EL (cell line): ENCODE measurements around the gene INTS6L.
A peak's percentile ranks its signal among the peaks of the same experiment; 100 is the strongest.
"Not testable (repeated sequence)": the region's sequence is repeated elsewhere in the genome, so short reads cannot be mapped to it uniquely, and the experiment has no call there.

ENCODE experiments used
- DNase-seq: peaks from one replicate; pipeline ENCODE4 v3.0.0-alpha.2; 2016

The INTS6L gene

GRCh38 chrX:135528756-135529155 lies 8.3 kb downstream of the INTS6L start:
- DNase-seq: no peak

DNA sequence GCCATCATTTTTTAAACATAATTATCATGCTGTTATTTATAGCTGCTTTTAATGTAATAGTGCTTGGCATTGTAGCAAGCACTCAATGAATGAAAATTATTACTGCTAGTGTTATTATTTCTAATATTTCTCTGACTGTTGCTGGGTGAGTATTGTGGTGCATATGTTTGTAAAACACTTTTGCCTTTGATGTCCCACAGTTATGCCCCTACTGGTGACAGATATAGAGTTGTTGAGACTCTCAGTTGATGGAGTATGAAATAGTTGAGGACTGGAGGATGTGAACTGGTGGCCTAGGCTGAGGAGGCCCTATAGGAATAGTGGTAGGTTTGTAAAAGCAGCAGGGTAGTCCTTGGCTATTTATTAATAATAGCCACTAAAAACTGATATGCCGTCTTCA lies 9.6 kb downstream of the INTS6L start:
- no peak for DNase-seq

DNA sequence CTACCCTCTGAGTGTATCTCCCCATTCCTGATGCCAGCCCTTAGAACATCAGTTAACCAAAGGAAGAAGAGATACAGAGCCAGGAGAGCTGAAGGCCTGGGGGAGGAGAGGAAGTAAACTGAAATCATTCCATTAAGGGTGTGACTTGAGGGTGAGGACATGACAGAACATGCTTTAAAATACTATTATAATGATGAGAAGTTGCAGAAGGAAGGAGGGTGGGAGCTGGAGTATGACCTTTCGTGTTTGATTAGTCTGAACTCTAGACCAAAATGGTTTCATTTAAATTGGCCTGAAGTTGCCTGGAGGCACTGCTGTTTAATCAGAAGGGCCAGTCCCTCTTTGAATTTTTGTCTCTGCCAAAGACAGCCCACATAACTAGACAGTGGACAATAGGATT lies 11.4 kb downstream of the INTS6L start:
- peak; percentile 2 for DNase-seq

- no peak for DNase-seq
These were observed 14.8 kb downstream of the INTS6L start for GRCh38 chrX:135535077-135535940.

DNA sequence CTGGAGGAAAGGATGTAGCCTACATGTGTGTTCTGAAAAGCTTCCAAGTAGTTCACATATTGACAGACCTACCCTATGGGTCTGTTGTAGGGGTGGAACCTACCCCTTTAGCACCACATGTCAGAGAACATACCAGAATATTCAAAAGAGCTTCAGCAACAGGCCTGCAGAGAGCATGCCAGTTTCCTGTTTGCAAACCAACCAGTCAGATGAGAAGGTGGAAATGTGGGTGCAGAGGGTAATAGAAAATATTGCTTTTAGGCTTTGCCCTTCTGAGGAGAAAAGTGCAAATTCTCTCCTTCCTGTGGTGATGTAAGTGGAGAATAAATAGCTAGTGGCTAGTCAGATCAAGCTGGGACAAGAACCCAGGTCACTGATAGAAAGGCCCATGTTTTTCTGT lies 16.4 kb downstream of the INTS6L start:
- DNase-seq: no peak

DNA sequence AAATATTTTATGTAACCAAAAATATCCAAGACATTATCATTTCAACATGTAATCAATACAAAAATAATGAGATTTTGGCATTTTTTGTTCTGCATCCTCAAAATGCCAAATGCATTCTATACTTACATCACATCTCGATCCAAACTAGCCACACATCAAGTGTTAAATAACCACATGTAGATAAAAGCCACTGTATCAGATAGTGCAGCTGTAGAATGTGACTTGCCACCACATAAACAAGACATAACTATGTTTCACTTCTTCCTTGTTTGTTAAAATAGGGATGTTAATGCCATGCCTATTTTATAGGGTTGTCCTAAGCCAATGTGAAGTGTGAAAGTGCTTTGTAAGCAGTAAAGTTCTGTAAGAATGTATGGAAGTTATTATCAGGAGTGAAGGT lies 20.9 kb downstream of the INTS6L start:
- no peak for DNase-seq

- no peak for DNase-seq
These were observed 22.7 kb downstream of the INTS6L start for GRCh38 chrX:135543172-135543571.

DNA sequence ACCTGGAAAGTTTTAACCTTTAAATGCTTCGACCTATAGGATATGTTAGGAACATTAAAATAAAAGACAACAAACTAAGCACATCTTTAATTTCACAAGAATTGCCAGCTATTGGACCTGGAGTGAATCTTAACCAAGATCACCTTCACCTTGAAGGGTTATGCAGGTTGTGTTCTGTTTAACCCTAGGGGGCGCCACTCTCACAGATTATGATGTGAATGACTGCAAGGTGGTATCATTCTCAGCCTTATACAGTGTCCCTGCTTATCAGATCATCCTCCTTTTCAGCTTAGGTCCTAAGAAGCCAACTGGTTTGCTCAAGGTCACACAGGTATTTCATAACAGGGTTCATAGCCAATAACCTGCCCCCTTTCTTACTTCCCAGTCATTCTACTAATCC lies 23.5 kb downstream of the INTS6L start:
- DNase-seq: no peak

- DNase-seq: no peak
These were observed 24.0 kb downstream of the INTS6L start for GRCh38 chrX:135544338-135544948.

GRCh38 chrX:135547767-135548166 lies 27.3 kb downstream of the INTS6L start:
- DNase-seq: no peak

DNA sequence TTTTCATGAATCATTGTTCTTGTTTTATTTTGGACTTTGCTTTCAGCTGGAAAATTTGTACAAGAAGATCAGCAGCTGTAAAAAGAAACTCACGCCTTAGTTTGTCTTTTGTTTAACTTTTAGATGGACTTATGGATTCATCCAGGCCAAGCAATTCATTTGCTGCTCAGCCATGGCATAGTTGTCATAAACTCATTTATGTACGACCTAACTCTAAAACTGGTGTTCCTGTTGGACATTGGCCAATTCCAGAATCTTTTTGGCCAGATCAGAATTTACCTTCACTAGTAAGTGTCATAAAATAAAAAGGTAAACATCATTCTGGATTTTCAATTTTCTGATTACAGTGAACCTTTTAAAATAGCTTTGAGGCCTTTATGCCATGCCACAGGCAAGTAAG lies 29.1 kb downstream of the INTS6L start:
- no peak for DNase-seq

DNA sequence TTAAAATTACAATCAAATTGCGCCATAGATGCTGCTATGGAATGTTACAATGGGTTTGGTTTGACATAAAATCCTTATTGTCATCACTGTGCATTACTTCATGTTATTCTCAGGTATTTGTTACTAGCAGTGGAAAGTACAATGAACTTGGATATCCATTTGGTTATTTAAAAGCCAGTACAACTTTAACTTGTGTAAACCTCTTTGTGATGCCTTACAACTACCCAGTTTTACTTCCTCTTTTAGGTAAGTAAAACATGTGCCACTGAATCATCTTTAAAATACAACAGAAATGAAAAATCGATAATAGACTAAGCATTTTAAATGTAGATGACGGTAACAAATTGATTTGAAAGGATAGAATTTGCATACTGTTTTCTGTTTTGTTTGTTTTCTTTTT lies 35.6 kb downstream of the INTS6L start:
- DNase-seq: no peak

DNA sequence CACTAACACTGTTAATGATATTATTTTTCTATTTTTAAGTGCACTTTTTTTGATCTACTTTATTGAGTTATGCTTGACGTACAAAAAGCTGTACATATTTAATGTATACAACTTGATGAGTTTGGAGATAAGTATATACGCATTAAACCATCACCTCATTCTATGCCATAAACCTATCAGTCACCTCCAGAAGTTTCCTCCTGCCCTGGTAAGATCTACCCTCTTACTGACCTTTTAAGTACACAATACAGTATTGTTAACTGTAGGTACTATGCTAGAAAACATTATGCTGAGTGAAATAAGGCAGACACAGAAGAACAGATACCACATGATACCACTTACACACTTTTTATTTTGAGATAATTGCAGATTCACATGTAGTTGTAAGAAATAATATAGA lies 36.9 kb downstream of the INTS6L start:
- no peak for DNase-seq

GRCh38 chrX:135572436-135572835 lies 52.0 kb downstream of the INTS6L start:
- no peak for DNase-seq

GRCh38 chrX:135581496-135581895 lies 61.0 kb downstream of the INTS6L start:
- peak; percentile 0 for DNase-seq

DNA sequence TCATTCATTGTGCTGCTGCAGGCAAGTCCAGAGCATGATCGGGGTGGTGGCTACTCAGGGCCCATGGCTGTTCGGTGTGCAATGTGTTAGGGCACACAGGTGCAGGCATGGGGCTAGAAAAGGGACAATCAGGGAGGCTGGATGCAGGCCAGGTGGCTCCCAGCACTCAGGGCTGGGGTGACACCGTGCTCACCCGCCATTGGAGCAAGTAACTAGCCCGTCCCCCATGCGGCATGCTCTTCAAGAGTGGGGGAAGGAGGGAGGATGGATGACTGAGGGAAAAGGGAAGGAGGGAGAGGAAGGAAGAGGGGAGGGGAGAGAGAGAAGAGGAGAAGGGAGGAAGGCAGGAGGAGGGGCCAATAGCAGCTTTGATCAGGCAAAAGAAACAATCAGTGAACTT lies 64.7 kb downstream of the INTS6L start:
- DNase-seq: no peak

DNA sequence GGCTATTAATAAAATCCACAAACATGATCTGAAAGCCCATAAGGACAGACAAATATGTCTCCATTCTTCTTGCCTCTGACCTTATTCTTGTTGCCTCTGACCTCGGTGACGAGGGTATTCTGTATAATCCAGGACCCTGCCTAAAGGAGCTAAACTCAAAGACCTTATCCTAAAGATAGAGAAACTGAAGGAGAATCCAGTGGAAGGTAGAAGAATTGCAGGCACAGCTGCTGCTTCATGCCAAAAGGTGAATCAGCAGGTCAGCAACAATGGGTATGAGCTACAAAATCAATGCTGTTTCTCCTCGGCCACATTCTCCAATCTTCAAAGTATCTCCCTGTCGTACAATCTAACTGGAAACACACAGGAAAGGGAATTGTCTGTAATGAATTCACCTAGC lies 71.4 kb downstream of the INTS6L start:
- no peak for DNase-seq

DNA sequence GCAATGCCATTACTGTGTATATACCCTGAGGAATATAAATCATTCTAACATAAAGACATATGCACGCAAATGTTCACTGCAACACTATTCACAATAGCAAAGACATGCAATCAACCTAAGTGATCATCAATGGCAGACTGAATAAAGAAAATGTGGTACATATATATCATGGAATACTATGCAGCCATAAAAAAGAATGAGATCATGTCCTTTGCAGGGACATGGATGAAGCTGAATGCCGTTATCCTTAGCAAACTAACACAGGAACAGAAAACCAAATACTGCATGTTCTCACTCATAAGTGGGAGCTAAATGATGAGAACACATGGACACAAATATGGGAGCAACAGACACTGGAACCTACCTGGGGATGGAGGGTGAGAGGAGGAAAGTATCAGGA lies 73.6 kb downstream of the INTS6L start:
- not testable (repeated sequence) for DNase-seq

- DNase-seq: not testable (repeated sequence)
These were observed 74.0 kb downstream of the INTS6L start for GRCh38 chrX:135594453-135594852.

GRCh38 chrX:135595543-135595942 lies 75.1 kb downstream of the INTS6L start:
- DNase-seq: no peak

DNA sequence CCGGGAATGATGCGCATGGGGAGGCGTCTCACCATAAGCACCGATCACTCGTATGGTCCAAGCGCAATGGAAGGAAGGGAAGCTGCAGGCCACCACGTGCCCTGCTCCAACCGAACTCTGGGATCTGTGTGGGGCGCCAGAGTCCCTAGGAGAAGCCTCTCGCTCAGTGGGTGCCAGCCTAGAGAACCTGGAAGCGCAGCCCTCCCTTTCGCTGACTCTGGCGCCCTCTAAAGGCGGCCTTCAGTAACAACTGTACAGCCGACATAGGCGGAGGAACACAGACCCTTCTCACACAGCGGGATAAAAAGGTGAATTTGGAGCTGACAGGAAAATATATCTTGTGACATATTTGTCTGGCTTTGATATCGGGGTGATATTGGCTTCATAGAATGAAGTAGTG lies 76.0 kb downstream of the INTS6L start:
- DNase-seq: peak; percentile 41

GRCh38 chrX:135605906-135606305 lies 85.4 kb downstream of the INTS6L start:
- DNase-seq: no peak

DNA sequence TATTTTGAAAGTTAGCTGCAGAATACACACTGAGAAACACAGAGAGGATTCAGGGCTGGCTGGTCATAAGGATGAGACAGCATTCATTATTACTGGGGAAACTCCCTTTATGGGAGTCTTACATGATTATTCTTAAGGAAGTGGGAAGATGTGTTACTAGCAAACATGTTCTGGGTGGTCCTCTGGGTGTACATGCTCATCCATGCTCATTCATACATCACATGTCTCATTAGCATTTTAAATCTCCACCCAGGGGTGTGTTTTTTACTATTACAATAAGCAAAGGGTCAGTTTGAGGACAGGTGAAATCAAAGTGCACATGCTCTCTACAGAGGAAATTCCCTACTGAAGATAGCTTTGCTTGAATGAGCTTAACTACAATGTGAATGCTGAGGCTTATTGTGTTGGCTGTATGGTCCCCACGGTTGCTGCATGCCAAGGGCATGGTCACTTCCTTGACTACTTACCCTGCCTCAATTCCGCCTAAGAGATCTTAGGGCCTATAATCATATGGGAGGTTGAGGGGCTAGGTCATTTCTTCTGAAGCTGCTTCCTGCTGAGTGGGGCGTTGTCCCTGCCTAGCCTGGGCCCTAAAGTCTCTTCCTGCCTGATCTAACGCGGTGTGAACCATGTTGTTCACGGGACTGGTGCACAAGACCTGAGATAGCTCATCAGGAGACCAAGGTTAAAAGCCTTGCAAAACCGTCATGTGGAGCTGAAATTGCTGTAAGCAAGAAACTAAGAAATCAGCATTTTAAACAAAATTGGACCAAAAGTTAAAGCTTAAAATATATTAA lies 104.1 kb downstream of the INTS6L start:
- DNase-seq: not testable (repeated sequence)

- DNase-seq: no peak
These were observed 105.5 kb downstream of the INTS6L start for GRCh38 chrX:135625995-135626394.
